ENCODE data around the gene ATF6.
A peak's percentile ranks its signal among the peaks of the same experiment; 100 is the strongest.

The ATF6 gene

GRCh38 chr1:161988413-161988812 lies 222.3 kb downstream of the ATF6 start:
- DNase-seq (ENCODE audit: low read depth) = no peak
- TF ChIP-seq CTCF (IDR thresholded peaks at IDR 0.05; ENCODE audit: low read length, missing control alignments) = no peak

DNA sequence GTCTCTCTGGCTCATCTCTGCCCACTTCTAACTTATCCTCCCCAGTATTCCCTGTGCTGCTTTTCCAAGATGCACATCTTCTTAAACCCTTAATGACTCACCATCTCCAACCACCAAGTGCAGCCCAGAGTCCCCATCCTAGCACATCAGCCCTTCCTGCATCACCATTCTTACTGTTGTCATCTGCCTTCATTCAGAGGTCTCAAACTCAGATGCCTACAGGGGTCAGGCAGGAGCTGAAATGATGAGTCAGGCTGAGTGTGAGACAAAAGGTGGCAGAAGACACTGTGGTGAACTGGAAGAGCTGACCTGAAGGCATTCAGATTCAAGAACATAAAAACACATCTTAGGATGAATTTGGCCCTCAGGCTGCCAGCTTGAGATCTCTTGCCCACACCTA lies 223.0 kb downstream of the ATF6 start:
- no peak for DNase-seq (ENCODE audit: low read depth)
- no peak for TF ChIP-seq CTCF (IDR thresholded peaks at IDR 0.05; ENCODE audit: low read length, missing control alignments)
- no peak overlapping the region for H3K4me3 ChIP-seq (replicated peaks; ENCODE audit: low read depth, low read length)

More at GRCh38 chr1:161988413-161988812, 222.3 kb downstream of the ATF6 start:
- H3K4me3 ChIP-seq (replicated peaks; ENCODE audit: low read depth, low read length) = no peak overlapping the region

DNA sequence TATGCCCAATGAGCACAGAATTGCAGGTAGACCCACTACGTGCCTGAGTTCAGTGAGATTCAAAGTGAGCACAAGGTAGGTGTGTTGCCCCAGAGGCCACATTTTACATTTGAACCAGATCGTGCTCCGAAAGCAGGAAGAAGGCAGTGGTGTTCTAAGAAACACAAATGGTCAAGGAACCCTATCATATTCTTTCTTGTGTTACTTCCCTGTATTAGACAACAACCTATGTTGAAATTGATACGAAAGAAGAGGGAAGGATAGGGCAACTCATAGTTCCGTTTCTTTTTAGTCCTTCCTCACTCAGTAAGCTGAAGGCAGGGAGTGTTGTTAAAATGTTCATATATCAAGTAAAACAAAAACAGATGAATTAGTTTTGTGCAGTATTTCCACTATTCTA lies 223.7 kb downstream of the ATF6 start:
- no peak overlapping the region for H3K4me3 ChIP-seq (replicated peaks; ENCODE audit: low read depth, low read length)
- TF ChIP-seq CTCF (IDR thresholded peaks at IDR 0.05; ENCODE audit: low read length, missing control alignments) = no peak
- DNase-seq (ENCODE audit: low read depth) = no peak

DNA sequence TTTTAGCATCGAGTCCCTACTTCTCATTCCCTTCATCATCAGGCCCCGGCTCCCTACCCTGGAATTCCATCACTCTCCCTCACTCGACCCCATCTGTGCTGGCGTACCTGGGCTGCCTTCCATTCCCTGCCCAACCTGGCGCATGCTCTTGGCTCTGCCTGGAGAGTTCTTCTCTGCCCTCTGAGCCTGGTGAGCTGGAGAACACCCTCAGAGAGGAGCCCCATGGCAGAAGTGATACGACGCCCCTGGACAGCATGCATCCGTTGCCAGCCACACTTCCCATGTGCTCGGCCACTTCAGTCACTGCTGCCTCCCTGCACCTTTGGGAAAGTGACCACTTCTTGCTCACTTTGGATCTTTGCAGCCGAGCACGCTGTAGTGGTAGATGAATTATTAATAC lies 227.5 kb downstream of the ATF6 start:
- no peak overlapping the region for H3K4me3 ChIP-seq (replicated peaks; ENCODE audit: low read depth, low read length)
- DNase-seq (ENCODE audit: low read depth) = no peak
- TF ChIP-seq CTCF (IDR thresholded peaks at IDR 0.05; ENCODE audit: low read length, missing control alignments) = no peak

DNA sequence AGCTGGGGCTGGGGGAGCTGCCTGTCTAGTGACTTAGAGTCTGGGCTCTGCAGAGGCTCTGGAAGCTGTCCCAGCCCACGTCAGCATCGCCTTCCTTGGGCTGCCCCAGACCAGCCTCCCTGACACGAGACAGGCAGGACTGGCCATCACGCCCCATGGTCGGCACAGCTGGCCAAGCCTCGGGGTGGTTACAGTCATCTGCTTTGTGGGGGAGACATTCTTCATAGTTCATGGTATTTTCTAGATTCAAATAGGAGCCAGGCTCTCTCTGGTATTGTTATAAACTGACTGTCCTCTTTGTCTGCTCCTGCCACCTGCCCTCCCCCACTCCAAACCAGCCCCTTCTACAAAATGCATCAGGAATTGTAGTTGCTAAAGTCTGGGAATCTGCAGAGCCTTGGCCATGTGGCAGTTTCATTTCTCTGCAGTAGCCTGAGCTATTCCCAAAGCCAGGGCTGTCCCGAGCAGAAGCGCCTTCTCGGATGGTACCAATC lies 228.1 kb downstream of the ATF6 start:
- H3K4me3 ChIP-seq (replicated peaks; ENCODE audit: low read depth, low read length) = no peak overlapping the region
- no peak for TF ChIP-seq CTCF (IDR thresholded peaks at IDR 0.05; ENCODE audit: low read length, missing control alignments)
- DNase-seq (ENCODE audit: low read depth) = peak; percentile 56

DNA sequence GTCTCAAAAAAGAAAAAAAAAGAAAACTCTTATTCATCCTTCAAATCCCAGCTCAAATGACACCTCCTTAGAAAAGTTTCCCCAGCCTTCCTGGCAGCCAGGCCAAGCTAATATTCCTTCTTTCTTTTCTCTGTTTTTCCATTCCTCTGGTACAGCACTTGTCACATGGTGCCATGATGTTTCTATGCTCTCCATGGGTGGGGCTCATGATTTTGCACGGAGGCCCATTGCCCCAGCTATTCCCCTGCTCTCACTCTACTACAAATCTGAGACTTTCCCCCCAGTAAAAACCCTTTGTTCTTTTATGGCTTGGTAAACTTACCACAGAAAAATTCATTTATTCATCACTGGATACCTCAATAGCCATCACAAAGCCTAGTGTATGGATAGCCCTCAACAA lies 231.0 kb downstream of the ATF6 start:
- no peak for DNase-seq (ENCODE audit: low read depth)
- no peak overlapping the region for H3K4me3 ChIP-seq (replicated peaks; ENCODE audit: low read depth, low read length)
- TF ChIP-seq CTCF (IDR thresholded peaks at IDR 0.05; ENCODE audit: low read length, missing control alignments) = no peak

DNA sequence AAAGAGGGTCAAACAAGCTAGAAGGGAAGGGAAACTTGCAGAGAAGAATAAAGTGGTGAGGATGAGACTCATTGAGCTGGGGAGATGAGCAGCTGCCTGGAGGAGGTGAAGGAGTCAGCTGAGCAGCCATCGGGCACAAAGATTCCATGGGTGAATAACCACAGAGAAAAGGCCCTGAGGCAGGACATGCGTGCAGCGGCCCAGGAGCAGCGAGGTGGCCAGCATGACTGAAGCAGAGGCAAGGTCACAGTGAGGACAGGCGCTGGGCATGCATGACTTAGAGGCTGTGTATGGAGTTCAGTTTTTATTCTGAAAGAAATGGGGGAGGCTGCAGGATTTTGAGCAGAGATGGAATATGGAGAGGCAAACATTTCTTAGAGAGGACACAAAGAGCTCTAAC lies 232.7 kb downstream of the ATF6 start:
- DNase-seq (ENCODE audit: low read depth) = no peak
- H3K4me3 ChIP-seq (replicated peaks; ENCODE audit: low read depth, low read length) = no peak overlapping the region
- no peak for TF ChIP-seq CTCF (IDR thresholded peaks at IDR 0.05; ENCODE audit: low read length, missing control alignments)

Data from fibroblast of pulmonary artery (primary cell).